Caco-2 (cell line): ENCODE data around the gene CCDC137. TPM values are rescaled to one million over a fixed set of nuclear protein-coding genes. Genes with fewer than 3 reads are reported as not detected.

ENCODE experiments used
- BruUV-seq: library from RNA; stranded (reverse); fragments of 400-500 nt; replicated peaks from 2 replicates; lab custom pipeline; 2021; lab: Mats Ljungman, UMichigan
- CTCF ChIA-PET: fragments of 300-600 bp; sonication (Branson Sonifier 250); formaldehyde crosslinking; loops from one replicate; lab custom pipeline; 2022; ENCODE audit warnings: antibody characterized with exemption; lab: Charles Lee
- POLR2A ChIA-PET: fragments of 300-600 bp; sonication (Branson Sonifier 250); formaldehyde crosslinking; loops from one replicate; lab custom pipeline; 2022; ENCODE audit warnings: antibody characterized with exemption; lab: Charles Lee
- DNase-seq, 2 experiments: peaks; one replicate each; pipeline versions ENCODE4 v3.0.0 to v3.0.0-alpha.2; 2020 to 2022
- H3K27me3 ChIP-seq: replicated peaks from 2 replicates; pipeline ENCODE4 v1.6.0; 2011; ENCODE audit warnings: low read length; ENCODE audit not compliant: control insufficient read depth, insufficient read depth
- H3K36me3 ChIP-seq: 2 replicates; pipeline ENCODE4 v1.5.1; 2011; ENCODE audit warnings: low read length; ENCODE audit not compliant: control insufficient read depth, insufficient read depth
- H3K4me1 ChIP-seq: fragments of 250-450 bp; sonication (Bioruptor Pico); 2 replicates; pipeline ENCODE4 v1.5.1; 2020; ENCODE audit warnings: mild to moderate bottlenecking
- H3K4me3 ChIP-seq: 2 replicates; pipeline ENCODE4 v1.5.1; 2011; ENCODE audit warnings: low read depth, mild to moderate bottlenecking, control low read depth, low read length
- H3K9me3 ChIP-seq: fragments of 250-450 bp; sonication (Bioruptor Pico); 2 replicates; pipeline ENCODE4 v1.5.1; 2020; ENCODE audit warnings: mild to moderate bottlenecking, moderate library complexity
- H3K27ac Mint-ChIP-seq: one replicate; pipeline ENCODE4 v1.8.0; 2022; ENCODE audit warnings: mixed read lengths; ENCODE audit not compliant: unreplicated experiment
- H3K27me3 Mint-ChIP-seq: one replicate; pipeline ENCODE4 v1.8.0; 2022; ENCODE audit warnings: mixed read lengths; ENCODE audit not compliant: insufficient read depth, unreplicated experiment
- H3K36me3 Mint-ChIP-seq: one replicate; pipeline ENCODE4 v1.8.0; 2022; ENCODE audit warnings: mild to moderate bottlenecking, mixed read lengths; ENCODE audit not compliant: insufficient read depth, unreplicated experiment
- H3K4me1 Mint-ChIP-seq: one replicate; pipeline ENCODE4 v1.8.0; 2022; ENCODE audit warnings: low read depth, mixed read lengths; ENCODE audit not compliant: unreplicated experiment
- H3K4me3 Mint-ChIP-seq: one replicate; pipeline ENCODE4 v1.8.0; 2022; ENCODE audit warnings: mild to moderate bottlenecking, moderate library complexity, mixed read lengths; ENCODE audit not compliant: unreplicated experiment
- H3K9me3 Mint-ChIP-seq: one replicate; pipeline ENCODE4 v1.8.0; 2022; ENCODE audit warnings: mixed read lengths; ENCODE audit not compliant: unreplicated experiment
- CTCF ChIP-seq, 2 experiments: fragments of 200-600 bp in 1 of 2; IDR thresholded peaks; 1 replicate in 1 of 2; 2 replicates in 1 of 2; pipeline versions ENCODE4 v1.5.1 to v1.8.0; 2011 to 2022; ENCODE audit warnings: antibody characterized with exemption in 1 of 2, control low read depth in 1 of 2, inconsistent platforms in 1 of 2, low read depth in 1 of 2, low read length in 1 of 2, mild to moderate bottlenecking in 1 of 2, moderate library complexity in 1 of 2; ENCODE audit not compliant: insufficient read depth in 1 of 2, severe bottlenecking in 1 of 2, unreplicated experiment in 1 of 2
- intact Hi-C: fragments of 100-400 bp; cut with micrococcal nuclease; formaldehyde crosslinking; loops from one replicate; pipeline ENCODE4 v1.10.0; 2022; ENCODE audit not compliant: unreplicated experiment
- total RNA-seq: library from RNA; stranded (reverse); gene quantifications from 2 replicates; pipeline ENCODE4 v1.2.3, GENCODE V29; 2022

Gene CCDC137
- total RNA-seq, 1 experiment from 2014 or later = 50.5 TPM

- DNase-seq = no peak
- H3K27me3 ChIP-seq = no peaks in the 10 kb centered on the region
- Mint-ChIP-seq H3K9me3 (no peaks in the 10 kb centered on the region), H3K27me3 (no peaks in the 10 kb centered on the region), H3K4me3 (no peak overlapping the region), H3K4me1 (no peaks in the 10 kb centered on the region), H3K27ac (no peak overlapping the region), H3K36me3 (peaks cover 44% of the 10 kb centered on the region)
- no TSS peak for BruUV-seq
- intact Hi-C loops = no loop called here
- peaks cover 13% of the 10 kb centered on the region for H3K4me1 ChIP-seq
- no peak for TF ChIP-seq CTCF (IDR thresholded peaks at IDR 0.05; ENCODE audit: insufficient read depth in 1 of 2, low read depth in 1 of 2, low read length in 1 of 2, severe bottlenecking in 1 of 2, unreplicated experiment in 1 of 2)
- H3K9me3 ChIP-seq = no peaks in the 10 kb centered on the region
- CTCF ChIA-PET = no interaction called here
- POLR2A ChIA-PET = interaction anchor here (0.5 kb wide), 1 partner anchor 84 kb away, joined by 6 read pairs; no protein-coding TSS in a partner anchor
- H3K4me3 ChIP-seq = no peak overlapping the region
- H3K36me3 ChIP-seq = no peaks in the 10 kb centered on the region; the same call in none of the 2 replicates
Observed at GRCh38 chr17:81717049-81717765, 50.7 kb downstream of the CCDC137 start.

GRCh38 chr17:81717766-81718089 lies 51.2 kb downstream of the CCDC137 start:
- peaks cover 39% of the 10 kb centered on the region for H3K36me3 Mint-ChIP-seq
- Histone ChIP-seq H3K36me3 (no peaks in the 10 kb centered on the region; the same call in none of the 2 replicates), H3K27me3 (no peaks in the 10 kb centered on the region), H3K9me3 (no peaks in the 10 kb centered on the region), H3K4me1 (peaks cover 15% of the 10 kb centered on the region), H3K4me3 (no peak overlapping the region)
- DNase-seq = no peak
- H3K4me1 Mint-ChIP-seq = no peaks in the 10 kb centered on the region
- no peak overlapping the region for H3K4me3 Mint-ChIP-seq
- no peaks in the 10 kb centered on the region for H3K27me3 Mint-ChIP-seq
- ChIA-PET CTCF (no interaction called here), POLR2A (no interaction called here)
- no TSS peak for BruUV-seq
- intact Hi-C loops = no loop called here
- no peak for TF ChIP-seq CTCF (IDR thresholded peaks at IDR 0.05; ENCODE audit: insufficient read depth in 1 of 2, low read depth in 1 of 2, low read length in 1 of 2, severe bottlenecking in 1 of 2, unreplicated experiment in 1 of 2)
- no peaks in the 10 kb centered on the region for H3K9me3 Mint-ChIP-seq
- H3K27ac Mint-ChIP-seq = no peak overlapping the region

- intact Hi-C loops = no loop called here
- Mint-ChIP-seq H3K4me3 (no peak overlapping the region), H3K27ac (no peak overlapping the region), H3K9me3 (no peaks in the 10 kb centered on the region), H3K4me1 (no peaks in the 10 kb centered on the region), H3K27me3 (no peaks in the 10 kb centered on the region), H3K36me3 (peaks cover 33% of the 10 kb centered on the region)
- TF ChIP-seq CTCF (IDR thresholded peaks at IDR 0.05; ENCODE audit: insufficient read depth in 1 of 2, low read depth in 1 of 2, low read length in 1 of 2, severe bottlenecking in 1 of 2, unreplicated experiment in 1 of 2) = no peak
- ChIA-PET POLR2A (no interaction called here), CTCF (no interaction called here)
- H3K4me1 ChIP-seq = peaks cover 4% of the 10 kb centered on the region; the same call in 1 of the 2 replicates
- no TSS peak for BruUV-seq
- no peaks in the 10 kb centered on the region for H3K27me3 ChIP-seq
- H3K36me3 ChIP-seq = no peaks in the 10 kb centered on the region; the same call in 1 of the 2 replicates
- DNase-seq = no peak
- no peaks in the 10 kb centered on the region for H3K9me3 ChIP-seq
- no peak overlapping the region for H3K4me3 ChIP-seq
Observed at GRCh38 chr17:81719410-81720266, 53.1 kb downstream of the CCDC137 start.
